Keratinocyte (primary cell): Measurements from ENCODE around the gene TOMT. TPM values are rescaled to one million over a fixed set of nuclear protein-coding genes. Genes with fewer than 3 reads are reported as not detected.

Experiments
- DNase-seq: peaks from one replicate; pipeline ENCODE4 v3.0.0-alpha.2; 2011; ENCODE audit warnings: low read depth, missing footprints, low spot score
- FAIRE-seq: peaks from 2 replicates; lab custom pipeline; 2011; peaks lifted over from hg19 to GRCh38; lab: Jason Lieb, UNC
- H2AFZ ChIP-seq: 2 replicates; pipeline ENCODE4 v1.6.0; 2012; ENCODE audit warnings: low read length, control low read depth, inconsistent platforms; ENCODE audit not compliant: control insufficient read depth
- H3K27ac ChIP-seq: 2 replicates; pipeline ENCODE4 v1.5.1; 2011; ENCODE audit warnings: low read length; ENCODE audit not compliant: control insufficient read depth, insufficient read depth
- H3K27me3 ChIP-seq: 3 replicates; pipeline ENCODE4 v1.6.0; 2011; ENCODE audit warnings: low read length; ENCODE audit not compliant: control insufficient read depth, insufficient read depth; ENCODE audit errors: extremely low read depth
- H3K36me3 ChIP-seq, 2 experiments: 2 replicates in 1 of 2; 3 replicates in 1 of 2; pipeline ENCODE4 v1.5.1; 2011; ENCODE audit warnings: low read length in 2 of 2, mild to moderate bottlenecking in 1 of 2; ENCODE audit not compliant: control insufficient read depth in 2 of 2, insufficient read depth in 2 of 2; ENCODE audit errors: extremely low read depth in 1 of 2
- H3K4me1 ChIP-seq: 3 replicates; pipeline ENCODE4 v1.5.1; 2011; ENCODE audit warnings: low read length; ENCODE audit not compliant: control insufficient read depth, insufficient read depth; ENCODE audit errors: extremely low read depth
- H3K4me2 ChIP-seq: 3 replicates; pipeline ENCODE4 v1.6.0; 2011; ENCODE audit warnings: low read depth, low read length; ENCODE audit not compliant: control insufficient read depth, insufficient read depth; ENCODE audit errors: extremely low read depth
- H3K4me3 ChIP-seq, 3 experiments: fragments of 200-600 bp in 1 of 3; sonication (generic) in 1 of 3; 2 replicates in 2 of 3; 3 replicates in 1 of 3; pipeline ENCODE4 v1.5.1; 2011 to 2016; ENCODE audit warnings: low read length in 3 of 3, mild to moderate bottlenecking in 3 of 3, control low read depth in 2 of 3, inconsistent platforms in 1 of 3, low read depth in 1 of 3, mixed read lengths in 1 of 3, mixed run types in 1 of 3, moderate library complexity in 1 of 3; ENCODE audit not compliant: control insufficient read depth in 2 of 3, insufficient read depth in 2 of 3; ENCODE audit errors: extremely low read depth in 1 of 3
- H3K79me2 ChIP-seq: 2 replicates; pipeline ENCODE4 v1.6.0; 2012; ENCODE audit warnings: low read length; ENCODE audit not compliant: control insufficient read depth, insufficient read depth
- H3K9ac ChIP-seq: 3 replicates; pipeline ENCODE4 v1.6.0; 2011; ENCODE audit warnings: low read length; ENCODE audit not compliant: control insufficient read depth, insufficient read depth; ENCODE audit errors: extremely low read depth
- H3K9me1 ChIP-seq: 3 replicates; pipeline ENCODE4 v1.6.0; 2011; ENCODE audit warnings: low read length; ENCODE audit not compliant: control insufficient read depth, insufficient read depth; ENCODE audit errors: extremely low read depth
- H3K9me3 ChIP-seq: 2 replicates; pipeline ENCODE4 v1.5.1; 2012; ENCODE audit warnings: low read depth, low read length; ENCODE audit not compliant: control insufficient read depth
- H4K20me1 ChIP-seq: 3 replicates; pipeline ENCODE4 v1.6.0; 2011; ENCODE audit warnings: low read length; ENCODE audit not compliant: control insufficient read depth, insufficient read depth; ENCODE audit errors: extremely low read depth
- EZH2 ChIP-seq: IDR thresholded peaks from one replicate; pipeline ENCODE4 v1.6.1; 2012; ENCODE audit warnings: inconsistent platforms, mild to moderate bottlenecking, low read length, moderate library complexity
- dilution Hi-C: fragments of 300-500 bp; cut with MboI; formaldehyde crosslinking; loops from one replicate; pipeline ENCODE4 v1.7.0; 2020; ENCODE audit warnings: low sequenced_read_pairs; ENCODE audit not compliant: extremely low pct_ligation_motif_present
- polyA plus RNA-seq, 5 experiments: library from polyadenylated mRNA; depleted of rRNA in 3 of 5; stranded (reverse) in 3 of 5; stranded (forward) in 1 of 5; unstranded in 1 of 5; fragments of >200 nt; gene quantifications; 1 replicate in 1 of 5; 2 replicates in 3 of 5; 3 replicates in 1 of 5; pipeline versions ENCODE4 v1.2.1 to v1.2.3, GENCODE V29; 2011 to 2012; ENCODE audit warnings: missing spikeins in 2 of 5, low read depth in 1 of 5, low replicate concordance in 1 of 5
- TF ChIP-seq, protein P1 (sequence below), 3 experiments: IDR thresholded peaks in 1 of 3; conservative IDR thresholded peaks in 1 of 3; optimal IDR thresholded peaks in 1 of 3; 2 replicates in 2 of 3; 3 replicates in 1 of 3; pipeline versions ENCODE3 to v1.5.1; 2011; ENCODE audit warnings: low read length in 3 of 3, mild to moderate bottlenecking in 3 of 3, moderate library complexity in 2 of 3, control low read depth in 1 of 3, inconsistent platforms in 1 of 3; ENCODE audit not compliant: insufficient read depth in 2 of 3; ENCODE audit errors: extremely low read depth in 1 of 3

The TOMT gene
- polyA plus RNA-seq, 1 donor (not counting 4 experiments of a cell fraction or from before 2014, with no cell fraction given) = not detected

DNA sequence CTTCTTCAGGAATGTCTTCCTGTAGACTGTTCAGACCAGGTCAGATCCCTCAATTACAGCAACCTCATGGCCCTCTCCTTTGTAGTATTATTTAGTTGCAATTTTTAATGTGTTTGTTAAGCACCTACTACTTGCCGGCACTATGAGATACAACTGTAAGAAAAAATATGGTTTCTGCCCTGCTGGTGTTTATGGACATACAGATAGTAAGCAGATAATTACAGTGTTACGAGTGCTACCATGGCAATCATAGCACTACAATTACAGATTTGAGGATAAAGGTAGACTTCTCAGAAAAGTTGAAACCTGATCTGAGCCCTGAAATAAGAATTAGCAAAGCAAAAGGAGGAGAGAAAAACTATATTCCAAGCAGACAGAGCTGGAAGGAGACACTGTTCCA, 22.3 kb upstream of the TOMT start:
- FAIRE-seq = no peak
- H3K4me1 ChIP-seq = peaks cover 45% of the 10 kb centered on the region
- TF ChIP-seq, protein P1, sequence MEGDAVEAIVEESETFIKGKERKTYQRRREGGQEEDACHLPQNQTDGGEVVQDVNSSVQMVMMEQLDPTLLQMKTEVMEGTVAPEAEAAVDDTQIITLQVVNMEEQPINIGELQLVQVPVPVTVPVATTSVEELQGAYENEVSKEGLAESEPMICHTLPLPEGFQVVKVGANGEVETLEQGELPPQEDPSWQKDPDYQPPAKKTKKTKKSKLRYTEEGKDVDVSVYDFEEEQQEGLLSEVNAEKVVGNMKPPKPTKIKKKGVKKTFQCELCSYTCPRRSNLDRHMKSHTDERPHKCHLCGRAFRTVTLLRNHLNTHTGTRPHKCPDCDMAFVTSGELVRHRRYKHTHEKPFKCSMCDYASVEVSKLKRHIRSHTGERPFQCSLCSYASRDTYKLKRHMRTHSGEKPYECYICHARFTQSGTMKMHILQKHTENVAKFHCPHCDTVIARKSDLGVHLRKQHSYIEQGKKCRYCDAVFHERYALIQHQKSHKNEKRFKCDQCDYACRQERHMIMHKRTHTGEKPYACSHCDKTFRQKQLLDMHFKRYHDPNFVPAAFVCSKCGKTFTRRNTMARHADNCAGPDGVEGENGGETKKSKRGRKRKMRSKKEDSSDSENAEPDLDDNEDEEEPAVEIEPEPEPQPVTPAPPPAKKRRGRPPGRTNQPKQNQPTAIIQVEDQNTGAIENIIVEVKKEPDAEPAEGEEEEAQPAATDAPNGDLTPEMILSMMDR (optimal IDR thresholded peaks at IDR 0.05 in 1 of 3, IDR thresholded peaks at IDR 0.05 in 1 of 3, conservative IDR thresholded peaks at IDR 0.05 in 1 of 3; ENCODE audit: extremely low read depth in 1 of 3, insufficient read depth in 2 of 3, low read length in 3 of 3) = no peak
- TF ChIP-seq EZH2 = no peak
- no peak for DNase-seq
- dilution Hi-C loops = no loop called here
- peaks cover 16% of the 10 kb centered on the region for H3K79me2 ChIP-seq
- peak overlapping the region; percentile 13 for H3K27ac ChIP-seq
- H3K9me1 ChIP-seq = no peaks in the 10 kb centered on the region
- no peak overlapping the region for H3K4me3 ChIP-seq
- H3K4me2 ChIP-seq = peak overlapping the region; percentile 58
- H3K36me3 ChIP-seq = peaks cover 0 to 4% of the 10 kb centered on the region in 2 experiments
- H4K20me1 ChIP-seq = no peaks in the 10 kb centered on the region
- H3K9me3 ChIP-seq = no peaks in the 10 kb centered on the region
- H2AFZ ChIP-seq = no peak overlapping the region
- no peaks in the 10 kb centered on the region for H3K27me3 ChIP-seq
- H3K9ac ChIP-seq = no peak overlapping the region

DNA sequence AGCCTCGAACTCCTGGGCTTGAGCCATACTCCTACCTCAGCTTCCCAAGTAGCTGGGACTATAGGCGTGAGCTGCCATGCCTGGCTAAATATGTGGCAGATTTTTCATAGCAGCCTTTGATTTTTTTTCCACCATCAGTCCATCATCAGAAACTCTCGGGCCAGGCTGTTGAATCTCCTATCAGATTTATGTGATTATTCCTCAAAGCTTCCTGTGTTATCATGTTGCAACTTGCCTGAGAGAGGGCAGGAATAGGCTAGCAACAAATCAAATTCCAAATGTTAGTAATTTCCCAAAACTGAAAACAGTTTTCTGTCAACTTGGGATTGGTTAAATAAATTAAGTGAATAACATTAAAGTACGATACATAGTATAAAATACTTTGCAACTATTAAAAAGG, 21.6 kb upstream of the TOMT start:
- Histone ChIP-seq H2AFZ (no peak overlapping the region), H3K4me2 (peak overlapping the region; percentile 58), H3K9me1 (no peaks in the 10 kb centered on the region), H3K4me1 (peaks cover 40% of the 10 kb centered on the region), H3K27ac (peak overlapping the region; percentile 56), H3K9ac (peak overlapping the region; percentile 41), H3K4me3 (no peak overlapping the region), H3K36me3 (peaks cover 0 to 7% of the 10 kb centered on the region in 2 experiments), H3K79me2 (peaks cover 10% of the 10 kb centered on the region), H4K20me1 (no peaks in the 10 kb centered on the region), H3K27me3 (no peaks in the 10 kb centered on the region), H3K9me3 (no peaks in the 10 kb centered on the region)
- DNase-seq (no peak), FAIRE-seq (no peak)
- TF ChIP-seq, protein P1 (optimal IDR thresholded peaks at IDR 0.05 in 1 of 3, IDR thresholded peaks at IDR 0.05 in 1 of 3, conservative IDR thresholded peaks at IDR 0.05 in 1 of 3; ENCODE audit: extremely low read depth in 1 of 3, insufficient read depth in 2 of 3, low read length in 3 of 3) = no peak
- no peak for TF ChIP-seq EZH2
- dilution Hi-C loops = no loop called here
